ENCODE results near the gene DBN1. TPM values are rescaled to one million over a fixed set of nuclear protein-coding genes. Genes with fewer than 3 reads are reported as not detected.
A peak's percentile ranks its signal among the peaks of the same experiment; 100 is the strongest.

Gene DBN1
- total and polyA plus RNA-seq, 9 of the 15 experiments (the other 6 are each of a cell fraction or from before 2014, with no cell fraction given), result 0.25 to 87.2 (median 27.9) TPM

GRCh38 chr5:177427919-177428573 lies 45.4 kb downstream of the DBN1 start (continued):
- TF ChIP-seq RREB1 (CRISPR knock-in tag; IDR thresholded peaks at IDR 0.05), result no peak
- no peak for TF ChIP-seq ZNF436 (CRISPR knock-in tag; IDR thresholded peaks at IDR 0.05)
- no peak for TF ChIP-seq KAT2B (IDR thresholded peaks at IDR 0.05; ENCODE audit: low read depth, low read length)
- TF ChIP-seq HNRNPL (IDR thresholded peaks at IDR 0.05; ENCODE audit: low read depth, low read length), result 0 out of 2 replicates have a peak, but pooled peaks have one; percentile 44
- TF ChIP-seq GABPB2 (CRISPR knock-in tag; conservative IDR thresholded peaks at IDR 0.05), result no peak
- TF ChIP-seq KLF1 (tag; IDR thresholded peaks at IDR 0.05), result no peak
- no peak for TF ChIP-seq U2AF1 (optimal IDR thresholded peaks at IDR 0.05; ENCODE audit: low read depth, low read length)
- no peak for TF ChIP-seq ZNF324 (CRISPR knock-in tag; IDR thresholded peaks at IDR 0.05)
- TF ChIP-seq SAP30 (IDR thresholded peaks at IDR 0.05; ENCODE audit: borderline replicate concordance, insufficient read depth, low read depth, low read length, poor library complexity, severe bottlenecking), result no peak
- no peak for TF ChIP-seq MBD2 (IDR thresholded peaks at IDR 0.05; ENCODE audit: borderline replicate concordance, low read depth)
- no peak for TF ChIP-seq NR3C1 (CRISPR knock-in tag; IDR thresholded peaks at IDR 0.05)
- TF ChIP-seq SLC30A9 (CRISPR knock-in tag; IDR thresholded peaks at IDR 0.05), result no peak
- no peak for TF ChIP-seq FOSL1 (tag; conservative IDR thresholded peaks at IDR 0.05)
- TF ChIP-seq FOXO4 (CRISPR knock-in tag; IDR thresholded peaks at IDR 0.05), result no peak
- no peak for TF ChIP-seq ZNF717 (CRISPR knock-in tag; IDR thresholded peaks at IDR 0.05)
- no peak for TF ChIP-seq BMI1 (IDR thresholded peaks at IDR 0.05; ENCODE audit: low read length)
- TF ChIP-seq IRF1 (CRISPR knock-in tag; IDR thresholded peaks at IDR 0.05; ENCODE audit: borderline replicate concordance), result no peak
- TF ChIP-seq ZNF347 (CRISPR knock-in tag; IDR thresholded peaks at IDR 0.05; ENCODE audit: low read depth), result no peak
- TF ChIP-seq FOXJ2 (tag; IDR thresholded peaks at IDR 0.05), result no peak
- peak; percentile 56; the same call in 1 of the 2 replicates for TF ChIP-seq ZBTB7A (IDR thresholded peaks at IDR 0.05; ENCODE audit: borderline replicate concordance, control insufficient read depth, low read depth, low read length)

All from K562 (cell line).